ENCODE data around the gene TSEN15.

TSEN15 gene

DNA sequence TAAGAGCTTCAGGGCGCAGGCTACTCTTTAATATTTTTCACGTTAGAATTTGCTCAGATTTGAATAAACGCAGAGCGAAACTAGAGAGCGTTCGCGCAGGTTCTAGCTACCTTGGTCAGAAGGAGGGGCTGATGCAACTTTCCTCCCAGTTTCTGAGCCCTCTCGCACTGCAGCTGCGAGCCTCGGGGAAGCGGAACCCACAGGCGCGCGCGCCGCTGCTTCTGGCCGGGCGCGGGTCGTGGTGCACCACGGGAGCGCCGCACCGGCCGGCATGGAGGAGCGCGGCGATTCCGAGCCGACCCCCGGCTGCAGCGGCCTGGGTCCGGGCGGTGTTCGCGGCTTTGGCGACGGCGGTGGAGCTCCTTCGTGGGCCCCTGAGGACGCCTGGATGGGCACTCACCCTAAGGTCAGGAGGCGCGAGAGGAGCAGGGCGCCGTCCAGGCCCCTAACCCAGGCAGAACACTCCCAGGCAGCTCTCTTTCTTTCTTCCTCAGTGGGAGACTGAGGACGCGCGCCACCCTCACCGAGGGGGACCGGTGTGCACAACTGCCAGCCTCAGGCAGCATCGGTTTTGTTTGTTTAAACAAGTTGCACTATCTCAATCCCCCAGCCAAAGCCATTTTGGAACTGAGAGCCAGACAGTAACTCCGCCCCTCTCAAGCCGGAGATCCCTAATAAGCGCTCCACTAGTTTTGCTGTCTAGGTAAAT, at the start of gene TSEN15:
Gene TSEN15 (plus strand): TSS at position 246 of the 709 bp plus-strand sequence. CDS start 26 bp downstream, at position 272.
- peak; percentile 72 for DNase-seq

DNA sequence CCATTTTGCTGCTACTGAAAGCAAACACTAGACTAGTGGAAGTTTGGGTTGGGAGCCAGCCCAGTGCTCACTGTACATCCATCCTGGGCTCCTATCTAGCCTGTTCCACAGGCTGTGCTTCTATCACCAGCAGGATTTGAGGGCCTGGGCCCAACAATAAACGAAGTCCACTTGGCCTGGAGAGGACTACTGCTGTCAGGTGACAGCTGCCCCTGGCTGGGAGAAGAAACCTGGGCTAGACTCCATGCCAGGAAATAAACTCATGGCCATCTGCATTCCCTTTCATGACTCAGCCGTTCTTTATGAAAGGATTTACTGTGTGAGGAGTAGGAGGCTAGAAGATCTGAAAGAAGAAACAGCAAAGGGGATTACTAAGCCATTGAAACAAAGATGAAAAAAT, 49.5 kb upstream of the TSEN15 start:
- DNase-seq: no peak

DNA sequence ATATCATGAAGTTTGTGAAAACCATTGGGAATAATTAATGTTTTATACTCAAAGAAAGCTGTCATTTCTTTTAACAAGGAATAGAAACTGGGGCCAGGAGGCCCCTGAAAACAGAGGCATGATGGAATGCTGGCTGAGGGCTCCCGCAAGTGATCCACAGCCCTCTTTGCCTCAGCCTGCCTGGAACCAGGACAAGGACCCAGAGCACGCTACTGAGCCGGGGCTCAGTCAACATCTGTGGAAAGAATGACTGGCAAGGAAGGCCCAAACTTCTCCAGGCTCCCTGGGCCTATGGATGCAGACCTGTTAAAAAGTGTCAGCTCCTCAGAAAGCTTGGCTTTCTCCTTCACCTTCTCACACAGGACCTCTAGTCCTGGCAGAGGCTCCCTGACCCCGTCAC, 46.6 kb upstream of the TSEN15 start:
- no peak for DNase-seq

DNA sequence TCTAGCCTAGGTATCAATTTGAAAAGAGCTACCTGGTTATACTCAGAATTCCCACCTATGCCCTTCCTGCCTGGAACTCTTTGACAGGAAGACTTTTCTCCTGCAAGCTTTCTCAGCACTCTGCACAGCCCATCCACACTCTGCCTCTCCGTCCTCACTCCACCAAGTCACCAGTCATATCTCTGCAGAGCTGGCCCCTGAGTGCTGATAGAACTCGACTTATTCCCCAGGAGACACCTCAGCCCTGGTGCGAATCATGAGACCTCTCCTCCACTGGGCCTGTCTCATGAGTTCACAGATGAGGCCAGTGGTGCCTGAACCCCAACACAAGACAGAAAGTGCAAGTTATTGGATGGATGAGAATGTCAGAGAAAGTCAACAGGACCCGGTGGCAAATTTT, 46.0 kb upstream of the TSEN15 start:
- DNase-seq: no peak

DNA sequence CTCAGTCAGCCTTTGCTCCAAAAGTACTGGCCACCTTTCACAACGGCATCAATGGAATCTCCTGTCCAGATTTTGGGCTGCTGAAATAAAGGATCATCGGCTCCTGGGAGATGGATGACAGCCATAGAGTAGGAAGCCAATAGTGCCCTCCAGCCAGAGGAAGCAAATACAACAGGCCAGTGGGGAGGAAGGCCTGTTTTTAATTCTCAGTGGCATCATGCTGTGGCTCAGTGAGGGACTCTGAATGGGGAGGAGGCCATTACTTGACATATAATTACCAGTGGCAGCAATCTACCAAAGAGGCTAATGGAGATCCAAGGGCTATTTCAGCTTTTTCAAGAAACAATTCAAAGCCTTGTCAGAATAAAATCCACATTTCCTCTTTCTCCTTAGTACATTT, 40.7 kb upstream of the TSEN15 start:
- DNase-seq: no peak

DNA sequence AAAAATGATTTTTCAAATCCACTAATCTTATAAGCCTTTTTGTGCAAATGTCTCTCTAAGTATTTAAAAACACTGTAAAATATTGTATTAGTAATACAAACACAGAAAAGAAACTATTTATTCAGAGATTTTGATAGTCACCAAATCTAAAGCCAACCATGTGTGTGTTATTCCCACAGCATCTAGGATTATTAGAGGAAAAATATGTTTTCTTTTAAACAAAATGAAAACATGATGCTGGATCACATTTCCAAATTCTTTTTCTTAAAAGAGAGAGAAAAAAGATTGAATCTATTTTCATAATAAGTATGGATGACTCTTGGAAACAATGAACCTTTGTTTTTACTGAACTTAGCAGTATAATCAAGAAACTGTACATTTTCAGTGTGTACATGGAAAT, 39.3 kb upstream of the TSEN15 start:
- DNase-seq: no peak

DNA sequence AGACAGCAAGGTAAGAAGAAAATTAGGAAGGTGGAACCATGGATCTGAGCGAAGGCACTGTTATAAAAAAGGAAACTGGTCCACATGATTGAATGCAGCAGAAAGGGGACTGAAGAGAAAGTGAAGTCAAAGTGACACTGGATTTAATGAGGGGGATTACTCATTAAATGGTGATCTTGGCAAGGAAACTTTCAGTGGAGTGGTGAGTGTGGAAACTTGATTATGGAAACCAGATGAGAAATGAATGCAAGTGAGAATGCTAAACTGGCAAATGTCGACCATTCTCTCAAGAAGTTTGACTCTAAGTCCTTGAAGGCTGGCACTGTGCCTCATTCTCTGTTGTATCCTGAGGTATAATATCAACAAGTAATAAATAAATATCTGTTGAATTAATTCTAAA, 37.3 kb upstream of the TSEN15 start:
- DNase-seq: no peak

DNA sequence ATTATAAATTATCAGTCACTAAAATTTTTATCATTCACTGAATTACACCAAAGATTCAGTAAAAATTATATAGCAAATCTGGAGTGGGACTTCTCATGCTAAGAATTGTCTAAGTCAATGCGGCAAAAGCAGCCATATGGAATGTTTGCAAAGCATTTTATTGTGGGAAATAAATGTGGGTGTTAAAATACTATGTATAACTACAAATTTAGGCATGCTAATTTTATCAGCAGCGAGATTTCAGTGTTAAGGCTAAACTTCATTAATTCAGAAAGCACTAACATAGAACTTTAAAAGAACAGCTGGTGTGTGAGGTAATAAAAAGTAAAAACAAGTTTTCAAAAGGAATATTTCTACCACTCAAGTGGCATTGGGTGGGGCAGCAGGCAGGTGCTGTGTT, 35.4 kb upstream of the TSEN15 start:
- DNase-seq: no peak

DNA sequence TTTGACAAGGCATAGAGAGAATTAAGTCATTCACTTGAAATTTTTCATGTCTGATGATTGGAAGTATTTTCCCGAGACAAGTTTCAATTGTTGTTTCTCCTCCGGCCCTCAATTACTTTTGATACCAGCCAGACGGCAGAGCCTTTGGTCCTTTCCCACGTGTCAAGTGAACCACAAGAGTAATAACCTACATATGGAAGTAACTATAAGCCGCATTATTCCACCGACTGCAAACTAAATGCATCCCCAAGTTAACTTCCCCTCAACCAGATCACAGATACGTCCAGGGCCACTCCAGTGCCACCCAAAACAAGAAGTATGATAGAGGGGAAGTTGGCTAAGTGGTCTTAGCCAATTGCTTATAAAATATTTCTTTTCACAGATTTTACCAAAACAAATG, 34.2 kb upstream of the TSEN15 start:
- DNase-seq: no peak

DNA sequence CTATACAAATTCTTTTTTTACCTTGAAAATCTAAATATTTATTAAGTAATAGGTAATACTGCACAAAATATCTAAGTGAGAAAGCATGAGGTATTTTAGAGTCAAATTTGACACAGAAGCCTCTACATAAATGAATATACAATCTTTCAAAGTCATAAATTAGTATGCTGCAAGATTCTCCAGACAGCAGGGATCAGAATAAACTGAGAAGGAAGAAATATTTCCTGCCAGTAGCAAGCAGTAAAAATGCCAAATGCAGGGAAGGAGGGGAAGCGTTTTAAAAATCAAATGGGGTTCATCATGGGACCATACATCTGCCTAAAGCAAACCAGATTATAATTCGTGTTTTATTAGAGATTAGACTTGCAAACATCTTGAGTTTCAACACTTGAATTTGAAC, 32.9 kb upstream of the TSEN15 start:
- DNase-seq: no peak

DNA sequence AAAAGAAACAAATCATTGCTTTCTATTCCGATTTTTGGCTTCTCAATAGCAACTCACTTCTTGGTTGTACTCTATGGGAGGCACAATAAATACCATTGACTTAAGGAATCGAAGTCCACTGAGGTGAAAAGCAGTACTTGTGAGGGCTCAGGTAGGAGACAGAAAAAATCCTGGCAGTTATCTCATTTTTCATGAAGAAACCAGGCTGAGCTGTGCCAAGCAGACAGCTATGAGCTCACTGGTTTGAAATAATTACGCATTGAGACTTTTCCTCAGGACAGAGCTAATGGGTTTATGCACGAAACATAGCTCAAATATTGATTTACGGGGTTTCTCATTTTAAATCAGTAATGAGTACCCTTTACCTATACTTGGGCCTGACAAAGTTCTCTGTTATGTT, 32.5 kb upstream of the TSEN15 start:
- DNase-seq: no peak

DNA sequence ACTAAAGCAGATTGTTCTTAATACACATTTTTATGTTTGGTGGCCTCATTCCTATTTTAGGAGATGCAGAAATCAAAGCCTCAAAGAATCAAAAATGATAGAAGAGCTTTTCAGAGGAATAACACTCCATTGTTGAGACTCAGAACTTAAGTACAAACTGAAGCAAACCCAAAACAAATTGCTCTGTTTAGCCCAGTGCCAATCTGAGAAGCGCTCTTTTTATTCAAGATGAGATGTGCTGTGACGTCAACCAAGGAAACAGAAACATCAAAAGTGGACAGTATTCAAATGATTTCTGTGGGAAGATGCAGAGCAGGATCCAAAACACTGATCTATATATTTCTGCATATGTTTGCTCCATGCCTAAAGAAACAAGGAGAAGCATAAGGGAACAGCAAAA, 32.0 kb upstream of the TSEN15 start:
- DNase-seq: no peak

DNA sequence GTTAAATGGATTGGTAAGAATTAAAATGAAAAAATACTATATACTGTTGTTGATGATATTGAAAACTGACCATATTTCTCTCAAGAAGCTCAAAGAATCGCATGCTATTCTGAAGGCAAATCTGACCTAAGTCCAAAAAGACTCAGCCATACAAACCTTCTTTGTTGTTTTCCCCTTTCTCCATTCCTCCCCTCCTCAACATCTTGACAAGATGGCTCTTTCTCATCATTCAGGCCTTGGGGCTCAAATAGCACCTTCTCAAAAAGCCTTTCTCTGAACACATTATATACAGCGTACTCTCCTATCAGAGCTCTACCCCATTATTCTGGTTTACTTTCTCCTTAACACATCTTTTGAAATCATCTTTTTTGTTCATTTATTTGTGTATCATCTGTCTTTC, 31.2 kb upstream of the TSEN15 start:
- DNase-seq: no peak

DNA sequence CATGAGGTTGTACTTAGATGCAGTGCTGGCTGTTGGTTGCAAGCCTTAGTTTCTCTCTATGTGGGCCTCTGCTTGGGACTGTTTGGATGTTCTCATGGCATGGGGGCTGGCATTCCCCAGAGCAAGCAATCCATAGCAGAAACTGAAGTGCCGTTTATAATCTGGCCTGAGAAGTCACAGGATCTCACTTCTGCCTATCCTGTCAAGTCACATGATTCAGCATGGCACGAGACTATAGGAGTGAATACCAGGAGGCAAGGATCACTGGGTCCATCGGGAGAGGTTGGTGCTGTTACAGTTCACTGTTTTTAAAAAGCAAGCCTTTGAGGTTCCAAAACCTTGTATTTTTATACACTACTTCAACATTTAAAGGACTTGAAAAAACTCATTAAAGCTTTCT, 30.7 kb upstream of the TSEN15 start:
- no peak for DNase-seq

DNA sequence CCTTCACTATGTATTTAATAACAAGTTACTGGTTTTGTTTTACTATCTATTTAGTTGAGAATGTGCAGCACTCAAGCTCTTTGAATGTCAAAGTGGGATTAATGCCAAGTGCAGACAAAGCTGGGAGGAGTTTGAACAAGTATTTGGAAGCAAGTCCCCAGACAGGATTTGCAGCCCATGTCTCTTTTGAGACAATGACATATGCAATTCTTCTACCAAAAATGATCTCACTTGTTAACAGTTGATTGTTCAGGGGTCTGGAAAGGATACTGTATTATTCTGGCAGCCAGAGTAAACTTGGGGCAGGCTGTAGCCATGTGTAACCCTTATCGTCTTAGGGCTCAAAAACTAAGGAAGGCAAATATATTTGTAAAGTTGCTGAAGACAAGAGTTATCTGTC, 29.8 kb upstream of the TSEN15 start:
- DNase-seq: no peak

DNA sequence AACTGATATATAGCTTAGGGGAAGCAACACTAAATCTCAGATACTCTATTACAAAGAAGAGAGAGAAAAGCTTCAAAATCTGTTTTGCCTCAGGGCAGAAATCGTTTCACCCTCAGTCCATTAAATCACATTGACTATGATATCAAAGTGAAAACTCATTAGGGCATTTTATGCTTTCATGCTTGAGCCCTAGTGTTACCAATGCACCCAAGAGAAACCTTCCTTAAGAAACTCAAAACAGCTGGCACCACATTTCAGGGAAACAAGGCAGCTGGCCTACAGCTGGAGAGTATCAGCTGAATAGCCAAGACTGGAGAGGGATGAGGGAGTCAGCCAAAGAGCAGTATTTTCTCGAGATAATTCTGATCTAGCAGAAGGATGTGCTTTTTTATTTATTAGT, 28.9 kb upstream of the TSEN15 start:
- DNase-seq: no peak

DNA sequence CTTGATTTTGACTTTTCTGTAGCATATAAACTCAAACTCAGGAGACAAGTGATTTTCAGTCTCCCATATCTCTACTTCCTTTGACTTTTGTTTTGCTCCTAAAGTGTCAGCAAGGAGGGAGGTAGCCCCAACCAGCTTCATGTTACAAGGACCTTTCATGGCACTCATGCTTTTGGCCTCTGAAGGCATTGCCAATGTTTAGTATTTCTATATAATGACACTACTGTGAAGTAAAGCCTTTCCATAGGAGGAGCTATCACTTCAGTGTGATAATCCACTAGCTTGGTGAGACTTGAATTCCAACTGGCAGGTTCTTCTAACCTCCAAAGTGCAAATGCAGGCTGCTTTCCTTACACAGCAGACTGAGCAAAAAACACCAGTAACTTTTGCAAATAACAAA, 28.4 kb upstream of the TSEN15 start:
- no peak for DNase-seq

DNA sequence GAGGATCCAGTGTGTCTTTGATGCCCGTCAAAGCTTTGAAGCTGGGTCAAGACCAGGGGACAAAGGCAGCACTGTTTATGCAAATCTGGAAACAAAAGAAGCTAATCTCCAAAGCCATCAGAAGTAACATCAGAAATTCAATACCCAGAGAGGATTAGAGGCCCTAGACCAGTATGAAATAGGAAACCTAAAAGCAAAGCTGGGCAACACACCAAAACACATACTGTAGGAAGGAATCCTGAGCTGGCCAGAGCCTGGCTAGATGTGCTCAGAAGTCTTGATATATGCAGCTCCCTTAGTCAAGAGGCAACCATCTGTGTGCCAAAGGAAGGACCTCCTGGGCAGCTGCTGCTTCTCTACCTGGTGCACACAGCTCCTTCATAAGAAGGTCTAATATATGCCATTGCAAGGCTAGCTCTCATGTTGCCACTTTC, 26.3 kb upstream of the TSEN15 start:
- no peak for DNase-seq

DNA sequence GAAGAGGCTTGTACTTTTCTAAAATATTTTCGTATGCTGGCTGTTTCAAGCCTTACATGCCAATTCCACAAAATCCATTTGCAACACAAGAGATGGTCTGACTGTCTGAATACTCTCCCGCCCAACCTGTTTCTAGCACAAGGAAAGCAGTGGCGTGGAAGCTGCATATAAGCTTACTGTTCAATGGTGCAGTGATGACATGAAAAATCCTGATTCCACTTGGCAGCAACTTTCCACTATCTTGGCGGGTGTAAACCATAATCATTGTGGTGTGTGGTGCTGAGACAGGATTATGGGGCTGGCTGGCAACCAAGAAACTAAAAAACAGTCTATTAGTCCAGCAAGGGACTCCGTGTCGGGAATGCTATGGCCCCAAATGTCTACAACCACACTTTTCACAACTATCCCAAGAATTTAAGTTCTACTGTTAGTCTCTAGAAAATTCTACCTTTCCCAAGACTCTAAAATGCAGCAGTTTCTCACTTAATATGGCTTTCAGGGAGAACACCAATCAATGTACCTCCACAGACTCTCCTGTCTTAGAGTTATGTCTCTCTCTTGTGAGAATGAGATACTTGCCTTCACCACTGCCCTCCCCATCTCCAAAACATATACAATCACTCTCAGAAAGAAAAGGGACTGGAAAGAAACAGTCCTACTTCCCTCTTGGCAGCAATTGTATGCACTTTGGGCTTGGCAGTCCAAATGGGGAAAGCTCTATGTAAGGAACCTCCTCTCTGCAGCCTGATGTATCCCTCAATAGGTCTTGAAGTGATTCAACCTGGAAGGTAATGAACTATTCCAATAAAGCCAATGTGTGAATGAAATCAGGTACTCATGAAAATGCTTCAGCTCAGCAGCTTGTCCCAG, 23.5 kb upstream of the TSEN15 start:
- no peak for DNase-seq

DNA sequence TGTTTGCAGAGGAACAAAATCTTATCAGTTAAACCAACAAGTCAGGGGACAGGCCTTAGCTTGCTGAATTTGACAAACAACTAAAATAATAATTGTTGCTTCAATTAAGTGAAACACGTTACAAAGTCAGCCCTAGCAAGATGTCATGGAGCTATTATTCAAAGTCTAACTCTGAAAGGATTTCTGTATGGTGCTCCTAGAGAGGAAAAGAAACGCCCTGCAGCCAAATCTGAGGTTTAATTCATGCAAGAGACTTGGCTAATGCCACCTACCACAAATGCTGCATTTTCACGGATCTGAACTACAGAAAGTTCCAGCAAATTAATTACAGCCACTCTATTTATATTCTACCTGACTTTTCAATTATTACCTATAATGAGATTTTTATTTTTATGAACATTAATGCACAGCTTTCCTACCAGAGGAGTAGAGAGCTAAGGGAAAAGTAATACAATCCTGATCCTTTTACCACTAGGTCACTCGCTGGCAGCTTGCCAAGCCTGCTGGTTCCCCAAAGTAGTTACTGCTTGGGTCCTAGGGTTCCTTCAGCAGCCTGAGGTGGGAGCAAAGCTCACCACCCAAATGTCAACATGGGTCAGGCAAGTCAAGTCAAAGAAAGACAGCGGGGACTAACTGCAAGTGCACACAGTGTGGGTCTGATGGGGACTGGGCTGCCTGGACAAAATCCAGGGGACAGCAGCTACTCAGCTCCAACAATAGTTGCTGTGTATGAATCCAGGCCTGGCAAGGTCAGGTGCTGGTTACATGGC, 22.5 kb upstream of the TSEN15 start:
- DNase-seq: no peak

DNA sequence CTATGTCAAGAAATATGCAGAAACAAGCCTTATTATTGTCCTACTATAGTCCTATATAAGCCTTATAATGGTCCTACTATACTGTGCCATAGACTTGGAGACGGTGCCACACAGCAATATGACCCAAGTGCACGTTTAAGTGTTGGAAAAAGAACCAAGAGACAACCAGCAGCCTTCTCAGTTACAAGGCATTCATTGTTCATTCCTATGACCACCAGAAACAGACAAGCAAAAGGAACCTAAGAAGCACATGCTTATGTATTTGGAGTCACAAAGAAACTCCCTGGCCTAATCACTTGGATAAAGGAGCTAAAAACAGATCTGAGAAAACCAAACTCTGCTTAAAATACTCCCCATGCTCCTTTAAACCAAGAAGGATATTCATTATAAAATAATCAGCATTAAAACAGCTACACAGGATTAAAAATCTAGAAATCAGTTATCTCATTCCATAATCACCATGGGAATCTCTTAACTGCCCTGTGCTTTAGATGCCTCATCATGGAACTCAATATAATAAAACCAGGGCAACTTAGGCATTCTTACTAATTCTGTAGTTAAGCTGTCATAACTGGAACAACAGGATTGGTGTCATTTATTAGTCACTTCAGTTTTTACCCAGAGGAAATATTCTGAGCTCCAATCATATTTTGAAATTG, 21.0 kb upstream of the TSEN15 start:
- DNase-seq: no peak

DNA sequence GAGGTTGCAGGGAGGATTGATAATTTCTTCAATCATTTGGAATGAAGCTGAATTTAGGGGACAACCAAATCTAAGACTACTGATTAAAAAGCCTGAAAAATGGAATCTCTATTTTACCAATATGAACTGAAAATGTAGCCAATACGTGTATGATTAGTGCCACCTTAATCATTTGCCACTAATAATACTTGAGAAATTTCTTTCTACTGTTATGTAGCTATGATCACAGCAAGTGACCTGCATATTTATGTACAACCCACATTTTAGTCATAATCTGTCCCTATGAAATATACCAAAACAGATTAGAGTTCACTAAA, 20.5 kb upstream of the TSEN15 start:
- DNase-seq: no peak

DNA sequence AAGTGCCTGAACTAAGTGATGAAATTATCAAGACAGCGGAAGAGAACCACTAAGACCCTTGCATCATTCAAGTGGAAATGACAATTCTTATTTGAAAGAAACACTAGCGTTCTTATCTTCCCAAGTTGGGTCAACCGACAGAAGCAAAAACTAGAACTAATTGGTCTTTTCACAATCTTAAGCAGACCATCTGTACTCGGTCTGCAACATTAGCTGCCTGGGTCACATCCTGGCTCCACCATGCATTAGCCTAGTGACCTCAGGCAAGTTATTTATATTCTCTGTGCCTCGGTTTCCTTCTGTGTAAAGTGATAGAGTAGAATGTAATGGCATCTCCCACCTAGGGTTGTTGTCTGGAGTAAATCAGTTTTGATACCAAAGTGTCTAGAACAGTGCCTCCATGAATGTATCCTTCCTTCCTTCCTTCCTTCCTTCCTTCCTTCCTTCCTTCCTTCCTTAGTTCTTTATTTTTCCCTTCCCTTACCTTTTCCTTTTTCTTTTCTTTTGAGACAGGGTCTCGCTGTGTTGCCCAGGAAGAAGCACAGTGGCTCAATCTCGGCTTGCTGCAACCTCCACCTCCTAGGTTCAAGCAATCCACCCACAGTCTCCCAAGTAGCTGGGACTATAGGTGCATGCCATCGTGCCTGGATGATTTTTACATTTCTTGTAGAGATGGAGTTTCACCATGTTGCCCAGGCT, 20.0 kb upstream of the TSEN15 start:
- no peak for DNase-seq

All from NCI-H1436 (cell line).